Tibial nerve (tissue), 4 donors: ENCODE data around the gene STX8.

Experiments
- CTCF ChIP-seq, 5 experiments: fragments of 200-600 bp in 3 of 5; fragments of 450-650 bp in 2 of 5; sonication (generic) in 3 of 5; IDR thresholded peaks; one replicate each; pipeline ENCODE4 v1.5.1; 2016 to 2019; ENCODE audit warnings: antibody characterized with exemption in 5 of 5, mild to moderate bottlenecking in 3 of 5, moderate library complexity in 2 of 5
- EP300 ChIP-seq, 2 donors: sonication (generic); formaldehyde crosslinking; IDR thresholded peaks; one replicate each; pipeline ENCODE4 v1.6.1; 2017; ENCODE audit warnings: antibody characterized with exemption in 2 of 2, mild to moderate bottlenecking in 1 of 2
- POLR2A ChIP-seq, 2 donors: fragments of 450-650 bp; IDR thresholded peaks; one replicate each; pipeline ENCODE4 v1.6.1; 2017; ENCODE audit warnings: antibody characterized with exemption in 2 of 2, mild to moderate bottlenecking in 2 of 2, moderate library complexity in 2 of 2

DNA sequence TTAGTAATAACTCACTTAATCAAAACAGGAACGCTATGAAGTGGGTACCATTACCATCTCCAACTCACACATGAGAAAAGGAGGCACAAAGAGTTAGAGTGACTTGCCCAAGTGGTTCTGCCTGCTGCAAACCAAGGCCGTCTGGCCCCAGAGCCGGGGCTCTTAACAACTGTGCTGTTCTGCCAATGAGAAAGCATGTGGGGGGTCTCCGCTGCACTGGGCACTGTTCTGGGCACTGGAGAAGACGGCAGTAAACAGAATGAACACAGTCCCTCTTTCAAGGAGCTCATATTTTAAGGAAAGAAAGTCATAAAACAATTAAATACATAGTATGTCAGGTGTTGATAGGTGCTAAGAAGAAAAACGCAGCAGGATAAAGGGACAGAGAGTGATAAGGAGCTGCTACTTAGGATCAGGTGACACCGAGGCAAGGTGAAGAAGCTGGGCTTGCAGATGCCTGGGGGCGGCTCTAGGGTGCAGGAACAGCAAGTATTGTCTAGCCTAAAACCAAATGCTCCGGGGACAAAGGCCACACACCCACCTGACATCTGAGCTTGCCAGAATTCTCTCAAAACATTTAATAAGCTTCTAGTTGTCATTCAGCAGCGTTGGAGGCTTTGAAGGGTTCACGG lies 6.5 kb downstream of the STX8 start:
- TF ChIP-seq CTCF (IDR thresholded peaks at IDR 0.05) (no peak), EP300 (IDR thresholded peaks at IDR 0.05) (no peak), POLR2A (IDR thresholded peaks at IDR 0.05) (no peak)
